HepG2 (cell line): ENCODE data around the gene RBP7. TPM values are rescaled to one million over a fixed set of nuclear protein-coding genes. Genes with fewer than 3 reads are reported as not detected.

Experiments used
- CCAR2 ChIP-seq: fragments of 200-400 bp; formaldehyde crosslinking; optimal IDR thresholded peaks from 2 replicates; pipeline ENCODE3; 2018; ENCODE audit warnings: low read depth, mild to moderate bottlenecking, low read length, moderate library complexity
- CHD4 ChIP-seq: fragments of 200-600 bp; sonication (generic); IDR thresholded peaks from 2 replicates; pipeline ENCODE4 v1.7.0; 2017; ENCODE audit warnings: mild to moderate bottlenecking, low read length, borderline replicate concordance
- GFI1 ChIP-seq: sonication (generic); formaldehyde crosslinking; IDR thresholded peaks from 2 replicates; pipeline ENCODE4 v1.5.0; 2020; ENCODE audit warnings: missing genetic modification reagents, mild to moderate bottlenecking, borderline replicate concordance
- MAFK ChIP-seq, 2 experiments: IDR thresholded peaks in 1 of 2; conservative IDR thresholded peaks in 1 of 2; 2 replicates each; pipeline ENCODE4 v1.6.1; 2011; ENCODE audit warnings: improper control_type of control experiment in 2 of 2, low read length in 2 of 2
- NAIF1 ChIP-seq: sonication (generic); formaldehyde crosslinking; IDR thresholded peaks from 2 replicates; pipeline ENCODE4 v1.5.0; 2020; ENCODE audit warnings: mild to moderate bottlenecking, missing genetic modification reagents, borderline replicate concordance
- POLR2AphosphoS2 ChIP-seq: IDR thresholded peaks from 2 replicates; pipeline ENCODE4 v1.6.1; 2011; ENCODE audit warnings: low read depth, low read length, improper control_type of control experiment
- SALL1 ChIP-seq: sonication (generic); formaldehyde crosslinking; IDR thresholded peaks from 2 replicates; pipeline ENCODE4 v1.8.0; 2022; ENCODE audit warnings: mild to moderate bottlenecking, missing genetic modification reagents
- SAP130 ChIP-seq: IDR thresholded peaks from 2 replicates; pipeline ENCODE4 v1.6.1; 2016; ENCODE audit warnings: low read depth
- SNRNP70 ChIP-seq: fragments of 200-400 bp; formaldehyde crosslinking; IDR thresholded peaks from 2 replicates; pipeline ENCODE4 v1.6.1; 2017; ENCODE audit warnings: mild to moderate bottlenecking, low read depth, low read length, moderate library complexity
- SOX5 ChIP-seq: IDR thresholded peaks from 2 replicates; pipeline ENCODE4 v1.6.1; 2016; ENCODE audit warnings: borderline replicate concordance
- THAP11 ChIP-seq: IDR thresholded peaks from 2 replicates; pipeline ENCODE4 v1.6.1; 2016; ENCODE audit warnings: missing biosample characterization, missing genetic modification reagents
- TSC22D2 ChIP-seq: sonication (generic); formaldehyde crosslinking; IDR thresholded peaks from 2 replicates; pipeline ENCODE4 v1.5.1; 2020; ENCODE audit warnings: missing genetic modification reagents, mild to moderate bottlenecking, borderline replicate concordance
- ZKSCAN1 ChIP-seq: fragments of 150-350 bp; IDR thresholded peaks from 2 replicates; pipeline ENCODE4 v1.6.1; 2014; ENCODE audit warnings: low read length
- ZNF354B ChIP-seq: sonication (generic); formaldehyde crosslinking; IDR thresholded peaks from 2 replicates; pipeline ENCODE4 v1.8.0; 2022; ENCODE audit warnings: mild to moderate bottlenecking, missing genetic modification reagents
- ZNF841 ChIP-seq: sonication (generic); formaldehyde crosslinking; IDR thresholded peaks from 2 replicates; pipeline ENCODE4 v1.8.1; 2023; ENCODE audit warnings: missing genetic modification reagents, borderline replicate concordance
- polyA plus RNA-seq, 8 experiments: library from polyadenylated mRNA; depleted of rRNA in 3 of 8; stranded (reverse) in 7 of 8; unstranded in 1 of 8; fragments of >200 nt; fragmentation: Illumina TruSeq in 4 of 8; extraction: Trizol in 4 of 8; gene quantifications; 2 replicates each; pipeline versions ENCODE4 v1.2.1 to v1.2.3, GENCODE V29; 2011 to 2016; ENCODE audit warnings: low read depth in 4 of 8, missing spikeins in 1 of 8, mixed read lengths in 1 of 8; ENCODE audit not compliant: insufficient read depth in 1 of 8
- total RNA-seq, 5 experiments: library from RNA; depleted of rRNA; stranded (reverse); fragments of >200 nt; fragmentation: Illumina TruSeq; extraction: Trizol; gene quantifications; 2 replicates each; pipeline ENCODE4 v1.2.3, GENCODE V29; 2016; ENCODE audit warnings: low read depth in 1 of 5
- TF ChIP-seq, protein P1 (sequence below): sonication (generic); formaldehyde crosslinking; IDR thresholded peaks from 2 replicates; pipeline ENCODE4 v1.9.0; 2021; ENCODE audit warnings: missing genetic modification reagents, borderline replicate concordance
- TF ChIP-seq, protein P2 (sequence below): sonication (generic); formaldehyde crosslinking; IDR thresholded peaks from 2 replicates; pipeline ENCODE4 v1.5.1; 2020; ENCODE audit warnings: missing genetic modification reagents, mild to moderate bottlenecking, borderline replicate concordance
- TF ChIP-seq, protein P3 (sequence below): sonication (generic); formaldehyde crosslinking; IDR thresholded peaks from 2 replicates; pipeline ENCODE4 v1.8.1; 2023; ENCODE audit warnings: mild to moderate bottlenecking, missing genetic modification reagents
- TF ChIP-seq, protein P4 (sequence below): sonication (generic); formaldehyde crosslinking; IDR thresholded peaks from 2 replicates; pipeline ENCODE4 v1.4.0; 2020; ENCODE audit warnings: missing genetic modification reagents; ENCODE audit errors: not compliant biosample characterization
- TF ChIP-seq, protein P5 (sequence below): fragments of 450-650 bp; IDR thresholded peaks from 2 replicates; pipeline ENCODE4 v1.6.1; 2016
- TF ChIP-seq, protein P6 (sequence below): sonication (generic); formaldehyde crosslinking; IDR thresholded peaks from 2 replicates; pipeline ENCODE4 v1.4.0; 2020; ENCODE audit warnings: missing genetic modification reagents, low read depth, mild to moderate bottlenecking, borderline replicate concordance

RBP7 gene
- total and polyA plus RNA-seq, 2 of the 13 experiments (the other 11 are each of a cell fraction or from before 2014, with no cell fraction given) = 1.6 to 2.0 TPM

DNA sequence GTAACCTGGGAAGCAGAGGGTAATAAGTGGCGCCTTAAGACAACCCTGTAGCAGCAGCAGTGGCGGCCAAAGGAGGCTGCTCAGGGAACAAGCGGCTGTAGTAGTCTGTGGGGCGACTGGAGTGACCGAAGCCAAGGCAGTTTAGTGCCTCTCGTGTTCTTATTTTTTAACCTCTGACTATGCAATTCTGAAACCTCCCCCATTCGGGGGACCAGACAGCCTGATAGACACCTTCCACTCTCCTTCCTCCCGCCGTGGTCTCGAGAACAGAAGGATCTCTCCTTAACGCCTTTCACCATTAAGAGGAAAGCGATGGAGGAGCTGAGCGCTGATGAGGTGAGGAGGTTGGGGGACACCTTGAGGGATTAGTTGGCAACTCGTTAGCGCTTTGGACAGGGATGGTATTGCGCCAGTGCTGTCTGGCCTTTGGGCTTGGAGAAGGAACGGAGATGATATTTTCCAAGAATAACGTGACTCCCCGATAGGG, 36.4 kb downstream of the RBP7 start (continued):
- no peak for TF ChIP-seq TSC22D2 (CRISPR knock-in tag)
- TF ChIP-seq SALL1 (CRISPR knock-in tag) = peak; percentile 38; the same call in 1 of the 2 replicates
- TF ChIP-seq, protein P1, sequence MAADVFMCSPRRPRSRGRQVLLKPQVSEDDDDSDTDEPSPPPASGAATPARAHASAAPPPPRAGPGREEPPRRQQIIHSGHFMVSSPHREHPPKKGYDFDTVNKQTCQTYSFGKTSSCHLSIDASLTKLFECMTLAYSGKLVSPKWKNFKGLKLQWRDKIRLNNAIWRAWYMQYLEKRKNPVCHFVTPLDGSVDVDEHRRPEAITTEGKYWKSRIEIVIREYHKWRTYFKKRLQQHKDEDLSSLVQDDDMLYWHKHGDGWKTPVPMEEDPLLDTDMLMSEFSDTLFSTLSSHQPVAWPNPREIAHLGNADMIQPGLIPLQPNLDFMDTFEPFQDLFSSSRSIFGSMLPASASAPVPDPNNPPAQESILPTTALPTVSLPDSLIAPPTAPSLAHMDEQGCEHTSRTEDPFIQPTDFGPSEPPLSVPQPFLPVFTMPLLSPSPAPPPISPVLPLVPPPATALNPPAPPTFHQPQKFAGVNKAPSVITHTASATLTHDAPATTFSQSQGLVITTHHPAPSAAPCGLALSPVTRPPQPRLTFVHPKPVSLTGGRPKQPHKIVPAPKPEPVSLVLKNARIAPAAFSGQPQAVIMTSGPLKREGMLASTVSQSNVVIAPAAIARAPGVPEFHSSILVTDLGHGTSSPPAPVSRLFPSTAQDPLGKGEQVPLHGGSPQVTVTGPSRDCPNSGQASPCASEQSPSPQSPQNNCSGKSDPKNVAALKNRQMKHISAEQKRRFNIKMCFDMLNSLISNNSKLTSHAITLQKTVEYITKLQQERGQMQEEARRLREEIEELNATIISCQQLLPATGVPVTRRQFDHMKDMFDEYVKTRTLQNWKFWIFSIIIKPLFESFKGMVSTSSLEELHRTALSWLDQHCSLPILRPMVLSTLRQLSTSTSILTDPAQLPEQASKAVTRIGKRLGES (CRISPR knock-in tag) = no peak
- TF ChIP-seq ZKSCAN1 = no peak
- no peak for TF ChIP-seq SOX5
- TF ChIP-seq CCAR2 = no peak
- TF ChIP-seq, protein P2, sequence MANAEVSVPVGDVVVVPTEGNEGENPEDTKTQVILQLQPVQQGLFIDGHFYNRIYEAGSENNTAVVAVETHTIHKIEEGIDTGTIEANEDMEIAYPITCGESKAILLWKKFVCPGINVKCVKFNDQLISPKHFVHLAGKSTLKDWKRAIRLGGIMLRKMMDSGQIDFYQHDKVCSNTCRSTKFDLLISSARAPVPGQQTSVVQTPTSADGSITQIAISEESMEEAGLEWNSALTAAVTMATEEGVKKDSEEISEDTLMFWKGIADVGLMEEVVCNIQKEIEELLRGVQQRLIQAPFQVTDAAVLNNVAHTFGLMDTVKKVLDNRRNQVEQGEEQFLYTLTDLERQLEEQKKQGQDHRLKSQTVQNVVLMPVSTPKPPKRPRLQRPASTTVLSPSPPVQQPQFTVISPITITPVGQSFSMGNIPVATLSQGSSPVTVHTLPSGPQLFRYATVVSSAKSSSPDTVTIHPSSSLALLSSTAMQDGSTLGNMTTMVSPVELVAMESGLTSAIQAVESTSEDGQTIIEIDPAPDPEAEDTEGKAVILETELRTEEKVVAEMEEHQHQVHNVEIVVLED (CRISPR knock-in tag) = no peak
- TF ChIP-seq SAP130 (CRISPR knock-in tag) = peak; percentile 2; the same call in 1 of the 2 replicates
- no peak for TF ChIP-seq ZNF354B (CRISPR knock-in tag)
- TF ChIP-seq GFI1 = no peak
- TF ChIP-seq, protein P3, sequence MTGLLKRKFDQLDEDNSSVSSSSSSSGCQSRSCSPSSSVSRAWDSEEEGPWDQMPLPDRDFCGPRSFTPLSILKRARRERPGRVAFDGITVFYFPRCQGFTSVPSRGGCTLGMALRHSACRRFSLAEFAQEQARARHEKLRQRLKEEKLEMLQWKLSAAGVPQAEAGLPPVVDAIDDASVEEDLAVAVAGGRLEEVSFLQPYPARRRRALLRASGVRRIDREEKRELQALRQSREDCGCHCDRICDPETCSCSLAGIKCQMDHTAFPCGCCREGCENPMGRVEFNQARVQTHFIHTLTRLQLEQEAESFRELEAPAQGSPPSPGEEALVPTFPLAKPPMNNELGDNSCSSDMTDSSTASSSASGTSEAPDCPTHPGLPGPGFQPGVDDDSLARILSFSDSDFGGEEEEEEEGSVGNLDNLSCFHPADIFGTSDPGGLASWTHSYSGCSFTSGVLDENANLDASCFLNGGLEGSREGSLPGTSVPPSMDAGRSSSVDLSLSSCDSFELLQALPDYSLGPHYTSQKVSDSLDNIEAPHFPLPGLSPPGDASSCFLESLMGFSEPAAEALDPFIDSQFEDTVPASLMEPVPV (CRISPR knock-in tag) = no peak
- TF ChIP-seq, protein P4, sequence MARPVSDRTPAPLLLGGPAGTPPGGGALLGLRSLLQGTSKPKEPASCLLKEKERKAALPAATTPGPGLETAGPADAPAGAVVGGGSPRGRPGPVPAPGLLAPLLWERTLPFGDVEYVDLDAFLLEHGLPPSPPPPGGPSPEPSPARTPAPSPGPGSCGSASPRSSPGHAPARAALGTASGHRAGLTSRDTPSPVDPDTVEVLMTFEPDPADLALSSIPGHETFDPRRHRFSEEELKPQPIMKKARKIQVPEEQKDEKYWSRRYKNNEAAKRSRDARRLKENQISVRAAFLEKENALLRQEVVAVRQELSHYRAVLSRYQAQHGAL (CRISPR knock-in tag) = no peak
- TF ChIP-seq, protein P5, sequence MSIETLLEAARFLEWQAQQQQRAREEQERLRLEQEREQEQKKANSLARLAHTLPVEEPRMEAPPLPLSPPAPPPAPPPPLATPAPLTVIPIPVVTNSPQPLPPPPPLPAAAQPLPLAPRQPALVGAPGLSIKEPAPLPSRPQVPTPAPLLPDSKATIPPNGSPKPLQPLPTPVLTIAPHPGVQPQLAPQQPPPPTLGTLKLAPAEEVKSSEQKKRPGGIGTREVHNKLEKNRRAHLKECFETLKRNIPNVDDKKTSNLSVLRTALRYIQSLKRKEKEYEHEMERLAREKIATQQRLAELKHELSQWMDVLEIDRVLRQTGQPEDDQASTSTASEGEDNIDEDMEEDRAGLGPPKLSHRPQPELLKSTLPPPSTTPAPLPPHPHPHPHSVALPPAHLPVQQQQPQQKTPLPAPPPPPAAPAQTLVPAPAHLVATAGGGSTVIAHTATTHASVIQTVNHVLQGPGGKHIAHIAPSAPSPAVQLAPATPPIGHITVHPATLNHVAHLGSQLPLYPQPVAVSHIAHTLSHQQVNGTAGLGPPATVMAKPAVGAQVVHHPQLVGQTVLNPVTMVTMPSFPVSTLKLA = no peak
- no peak for TF ChIP-seq POLR2AphosphoS2
- no peak for TF ChIP-seq SNRNP70
- TF ChIP-seq, protein P6, sequence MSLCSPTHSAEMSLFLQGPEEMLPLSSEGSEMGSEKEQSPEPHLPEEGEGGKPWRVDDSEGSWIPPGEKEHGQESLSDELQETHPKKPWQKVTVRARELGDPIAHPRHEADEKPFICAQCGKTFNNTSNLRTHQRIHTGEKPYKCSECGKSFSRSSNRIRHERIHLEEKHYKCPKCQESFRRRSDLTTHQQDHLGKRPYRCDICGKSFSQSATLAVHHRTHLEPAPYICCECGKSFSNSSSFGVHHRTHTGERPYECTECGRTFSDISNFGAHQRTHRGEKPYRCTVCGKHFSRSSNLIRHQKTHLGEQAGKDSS (CRISPR knock-in tag) = no peak
- TF ChIP-seq ZNF841 (CRISPR knock-in tag) = no peak
- no peak for TF ChIP-seq CHD4
- TF ChIP-seq MAFK (conservative IDR thresholded peaks at IDR 0.05 in 1 of 2, IDR thresholded peaks at IDR 0.05 in 1 of 2; ENCODE audit: low read length in 2 of 2) = no peak
- TF ChIP-seq NAIF1 (CRISPR knock-in tag) = no peak
- TF ChIP-seq THAP11 (CRISPR knock-in tag) = no peak
